Upper lobe of right lung (tissue), 1 donor: ENCODE measurements around the gene OR4K5. TPM values are rescaled to one million over a fixed set of nuclear protein-coding genes. Genes with fewer than 3 reads are reported as not detected.
"Not testable (repeated sequence)": the region's sequence is repeated elsewhere in the genome, so short reads cannot be mapped to it uniquely, and the experiment has no call there.

ENCODE experiments used
- ATAC-seq: fragments of 200-7000 bp; cut with Tn5 transposase; one replicate; pipeline ENCODE4 v1.9.1; 2020; ENCODE audit warnings: mild to moderate bottlenecking, moderate library complexity
- DNase-seq: peaks from one replicate; pipeline ENCODE4 v3.0.0-alpha.2; 2020
- H3K27ac ChIP-seq: fragments of 200-600 bp; one replicate; pipeline ENCODE4 v1.8.0; 2022
- H3K27me3 ChIP-seq: fragments of 200-600 bp; one replicate; pipeline ENCODE4 v1.8.0; 2022; ENCODE audit warnings: mild to moderate bottlenecking
- H3K36me3 ChIP-seq: fragments of 200-600 bp; one replicate; pipeline ENCODE4 v1.8.0; 2022
- H3K4me1 ChIP-seq: fragments of 200-600 bp; one replicate; pipeline ENCODE4 v1.8.0; 2022
- H3K4me3 ChIP-seq: fragments of 200-600 bp; one replicate; pipeline ENCODE4 v1.8.0; 2022; ENCODE audit warnings: mild to moderate bottlenecking
- H3K9me3 ChIP-seq: fragments of 200-600 bp; one replicate; pipeline ENCODE4 v1.8.0; 2022
- CTCF ChIP-seq: fragments of 200-600 bp; IDR thresholded peaks from one replicate; pipeline ENCODE4 v1.8.0; 2022; ENCODE audit warnings: antibody characterized with exemption
- intact Hi-C: fragments of 100-400 bp; cut with DNase I; formaldehyde crosslinking; loops from one replicate; pipeline ENCODE4 v1.11.0; 2022
- total RNA-seq: library from RNA; stranded (reverse); fragmentation: NEBNext Ultra II Directional; extraction: Animal tissue kit (Norgen Biotek cat#: 25700); gene quantifications from one replicate; pipeline ENCODE4 v1.2.1, GENCODE V29; 2021
- donor health status: DM: no; HTN: yes; CAD: no; lungs with severe emphysema.

OR4K5 gene
- total RNA-seq, 1 donor from 2014 or later: not detected

GRCh38 chr14:19918553-19919264 is 1.7 kb upstream of the OR4K5 start:
- no peak for TF ChIP-seq CTCF
- ATAC-seq: no peak
- no peak overlapping the region for H3K27ac ChIP-seq
- intact Hi-C loops: no loop called here
- no peaks in the 10 kb centered on the region for H3K36me3 ChIP-seq
- H3K27me3 ChIP-seq: no peaks in the 10 kb centered on the region
- H3K4me1 ChIP-seq: no peaks in the 10 kb centered on the region
- no peak overlapping the region for H3K4me3 ChIP-seq
- no peaks in the 10 kb centered on the region for H3K9me3 ChIP-seq
- no peak for DNase-seq

DNA sequence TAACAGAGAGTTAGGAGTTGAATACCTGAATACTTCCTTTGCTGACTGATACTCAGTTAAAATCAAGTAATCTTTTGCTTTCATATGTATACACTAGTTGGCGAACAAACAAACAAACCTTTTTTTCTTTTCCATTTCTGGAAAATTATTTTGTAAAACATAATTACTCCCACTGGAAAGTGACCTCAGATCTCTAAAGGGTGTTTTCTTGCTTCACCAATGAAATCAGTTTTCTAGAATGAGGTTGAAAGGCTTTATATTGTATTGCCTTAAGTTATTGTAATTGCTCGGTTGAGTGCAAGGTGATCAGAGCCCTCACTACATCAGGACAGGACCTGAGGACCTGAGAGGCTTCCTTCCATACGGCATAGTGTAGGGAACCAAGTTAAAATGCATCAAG is 10.2 kb downstream of the OR4K5 start, which contains the start of gene OR4K1:
Gene OR4K1 (plus strand): TSS at position 301 of the 400 bp plus-strand sequence. CDS start 4,750 bp downstream, outside the sequence.
- DNase-seq: no peak
- Histone ChIP-seq H3K9me3 (no peaks in the 10 kb centered on the region), H3K27ac (no peak within 1 kb of the TSS), H3K36me3 (no peaks in the 10 kb centered on the region), H3K27me3 (no peaks in the 10 kb centered on the region), H3K4me1 (no peaks in the 10 kb centered on the region), H3K4me3 (no peak within 1 kb of the TSS)
- intact Hi-C loops: no loop called here
- no peak for TF ChIP-seq CTCF
- no peak for ATAC-seq

- Histone ChIP-seq H3K36me3 (no peaks in the 10 kb centered on the region), H3K9me3 (no peaks in the 10 kb centered on the region), H3K27me3 (no peaks in the 10 kb centered on the region), H3K4me1 (no peaks in the 10 kb centered on the region), H3K4me3 (no peak overlapping the region), H3K27ac (no peak overlapping the region)
- DNase-seq (no peak), ATAC-seq (peak; percentile 25)
- no peak for TF ChIP-seq CTCF
- intact Hi-C loops: no loop called here
Observed at GRCh38 chr14:19941668-19942067, 21.3 kb downstream of the OR4K5 start.

- intact Hi-C loops: no loop called here
- H3K4me1 ChIP-seq: no peaks in the 10 kb centered on the region
- TF ChIP-seq CTCF: no peak
- H3K4me3 ChIP-seq: no peak overlapping the region
- H3K27ac ChIP-seq: no peak overlapping the region
- no peaks in the 10 kb centered on the region for H3K36me3 ChIP-seq
- H3K9me3 ChIP-seq: no peaks in the 10 kb centered on the region
- H3K27me3 ChIP-seq: no peaks in the 10 kb centered on the region
- ATAC-seq: no peak
- no peak for DNase-seq
Observed at GRCh38 chr14:19947413-19948090, 27.1 kb downstream of the OR4K5 start.

GRCh38 chr14:19949218-19949617 is 28.8 kb downstream of the OR4K5 start:
- TF ChIP-seq CTCF: no peak
- H3K27ac ChIP-seq: no peak overlapping the region
- no peaks in the 10 kb centered on the region for H3K36me3 ChIP-seq
- no peaks in the 10 kb centered on the region for H3K9me3 ChIP-seq
- no peak for DNase-seq
- no peak overlapping the region for H3K4me3 ChIP-seq
- intact Hi-C loops: no loop called here
- no peaks in the 10 kb centered on the region for H3K4me1 ChIP-seq
- no peaks in the 10 kb centered on the region for H3K27me3 ChIP-seq
- no peak for ATAC-seq

- intact Hi-C loops, DNase-seq, H3K27me3 ChIP-seq, ATAC-seq, H3K9me3 ChIP-seq, H3K4me3 ChIP-seq, H3K36me3 ChIP-seq, H3K27ac ChIP-seq, H3K4me1 ChIP-seq: not testable (repeated sequence)
Observed at GRCh38 chr14:19969735-19970134, 49.3 kb downstream of the OR4K5 start.
